Type B pancreatic cell (in vitro differentiated cells): ENCODE data around the gene HIP1. TPM values are rescaled to one million over a fixed set of nuclear protein-coding genes. Genes with fewer than 3 reads are reported as not detected.

Source experiments
- DNase-seq: peaks from one replicate; pipeline ENCODE4 v3.0.0; 2021; ENCODE audit warnings: mixed read lengths; ENCODE audit not compliant: unreplicated experiment; ENCODE audit errors: extremely low spot score
- H3K27ac Mint-ChIP-seq: 2 replicates; pipeline ENCODE4 v1.8.0; 2021; ENCODE audit warnings: mild to moderate bottlenecking, mixed read lengths
- H3K27me3 Mint-ChIP-seq: 2 replicates; pipeline ENCODE4 v1.8.0; 2021; ENCODE audit warnings: mixed read lengths
- H3K36me3 Mint-ChIP-seq: 2 replicates; pipeline ENCODE4 v1.8.0; 2021; ENCODE audit warnings: mixed read lengths
- H3K4me1 Mint-ChIP-seq: one replicate; pipeline ENCODE4 v1.8.0; 2021; ENCODE audit warnings: mixed read lengths; ENCODE audit not compliant: unreplicated experiment
- H3K4me3 Mint-ChIP-seq: 2 replicates; pipeline ENCODE4 v1.8.0; 2021; ENCODE audit warnings: mild to moderate bottlenecking, mixed read lengths
- H3K9me3 Mint-ChIP-seq: 2 replicates; pipeline ENCODE4 v1.8.0; 2021; ENCODE audit warnings: mixed read lengths
- CTCF ChIP-seq: fragments of 200-600 bp; sonication (generic); conservative IDR thresholded peaks from 2 replicates; pipeline ENCODE4 v1.5.0; 2021; ENCODE audit warnings: antibody characterized with exemption, mild to moderate bottlenecking
- total RNA-seq: library from RNA; stranded (reverse); gene quantifications from 2 replicates; pipeline ENCODE4 v1.2.1, GENCODE V29; 2021; ENCODE audit warnings: low replicate concordance

The HIP1 gene
- total RNA-seq, 1 donor from 2014 or later, result 33.8 TPM

- peak; percentile 71 for TF ChIP-seq CTCF
- no peak for DNase-seq
- no peak overlapping the region for H3K27ac Mint-ChIP-seq
- H3K27me3 Mint-ChIP-seq, result no peaks in the 10 kb centered on the region
- H3K9me3 Mint-ChIP-seq, result peaks cover under 1% of the 10 kb centered on the region
- no peak overlapping the region for H3K4me3 Mint-ChIP-seq
- H3K4me1 Mint-ChIP-seq, result peaks cover 6% of the 10 kb centered on the region
- no peaks in the 10 kb centered on the region for H3K36me3 Mint-ChIP-seq
Measured at GRCh38 chr7:75756991-75757676, 18.4 kb upstream of the HIP1 start.

GRCh38 chr7:75756206-75756990, 17.7 kb upstream of the HIP1 start:
- H3K4me3 Mint-ChIP-seq, result no peak overlapping the region

GRCh38 chr7:75743455-75743859, 4.7 kb upstream of the HIP1 start:
- H3K4me1 Mint-ChIP-seq, result peaks cover 7% of the 10 kb centered on the region

More at GRCh38 chr7:75756206-75756990, 17.7 kb upstream of the HIP1 start:
- Mint-ChIP-seq H3K36me3 (no peaks in the 10 kb centered on the region), H3K9me3 (no peaks in the 10 kb centered on the region), H3K27me3 (no peaks in the 10 kb centered on the region), H3K27ac (no peak overlapping the region), H3K4me1 (peaks cover 6% of the 10 kb centered on the region)
- no peak for TF ChIP-seq CTCF
- DNase-seq, result no peak

GRCh38 chr7:75740846-75741497, 2.2 kb upstream of the HIP1 start:
- DNase-seq, result no peak
- Mint-ChIP-seq H3K27ac (no peak overlapping the region), H3K4me3 (peak overlapping the region; percentile 49), H3K27me3 (peaks cover 27% of the 10 kb centered on the region), H3K4me1 (peaks cover 16% of the 10 kb centered on the region), H3K9me3 (no peaks in the 10 kb centered on the region), H3K36me3 (no peaks in the 10 kb centered on the region)
- no peak for TF ChIP-seq CTCF

More at GRCh38 chr7:75743455-75743859, 4.7 kb upstream of the HIP1 start:
- peak overlapping the region; percentile 11 for H3K27ac Mint-ChIP-seq
- no peaks in the 10 kb centered on the region for H3K36me3 Mint-ChIP-seq
- no peaks in the 10 kb centered on the region for H3K9me3 Mint-ChIP-seq
- DNase-seq, result no peak
- no peak for TF ChIP-seq CTCF
- peaks cover 8% of the 10 kb centered on the region for H3K27me3 Mint-ChIP-seq
- no peak overlapping the region for H3K4me3 Mint-ChIP-seq

GRCh38 chr7:75739796-75740672, 1.3 kb upstream of the HIP1 start:
- Mint-ChIP-seq H3K27me3 (peaks cover 27% of the 10 kb centered on the region), H3K4me3 (peak overlapping the region; percentile 97), H3K36me3 (no peaks in the 10 kb centered on the region), H3K4me1 (peaks cover 16% of the 10 kb centered on the region), H3K27ac (peak overlapping the region; percentile 90), H3K9me3 (no peaks in the 10 kb centered on the region)
- TF ChIP-seq CTCF, result no peak
- DNase-seq, result no peak
